ENCODE measurements around the gene MYMX.

The MYMX gene

DNA sequence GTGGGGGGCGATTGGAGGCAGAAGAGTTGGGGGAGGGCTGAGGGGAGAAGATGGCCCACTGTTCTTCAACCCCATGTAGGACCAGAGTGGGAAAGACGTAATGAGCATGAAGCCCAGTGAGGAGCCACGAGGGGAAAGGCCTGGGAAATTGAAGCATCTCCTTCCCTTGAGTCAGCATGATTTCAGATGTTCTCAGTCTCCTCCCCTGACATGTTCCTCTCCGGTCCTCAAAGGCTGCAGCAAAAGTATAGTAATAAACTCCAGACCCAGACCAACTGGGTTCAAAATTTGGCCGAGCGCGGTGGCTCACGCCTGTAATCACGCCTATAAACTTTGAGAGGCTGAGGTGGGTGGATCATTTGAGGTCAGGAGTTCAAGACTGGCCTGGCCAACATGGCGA lies 50.5 kb downstream of the MYMX start:
- ChIA-PET POLR2A (interaction anchor here (1.2 kb wide), 1 partner anchor 21 kb away, joined by 7 read pairs; the partner anchor contains the start of gene HSP90AB1), CTCF (interaction anchor here (0.7 to 7.3 kb wide), 30 partner anchors 9 to 194 kb away, joined by 3 to 182 read pairs (median 6); partner anchors contain the start of genes AARS2, HSP90AB1 and MYMX)
- no peak for DNase-seq (ENCODE audit: extremely low spot score)
- TF ChIP-seq, protein P1, sequence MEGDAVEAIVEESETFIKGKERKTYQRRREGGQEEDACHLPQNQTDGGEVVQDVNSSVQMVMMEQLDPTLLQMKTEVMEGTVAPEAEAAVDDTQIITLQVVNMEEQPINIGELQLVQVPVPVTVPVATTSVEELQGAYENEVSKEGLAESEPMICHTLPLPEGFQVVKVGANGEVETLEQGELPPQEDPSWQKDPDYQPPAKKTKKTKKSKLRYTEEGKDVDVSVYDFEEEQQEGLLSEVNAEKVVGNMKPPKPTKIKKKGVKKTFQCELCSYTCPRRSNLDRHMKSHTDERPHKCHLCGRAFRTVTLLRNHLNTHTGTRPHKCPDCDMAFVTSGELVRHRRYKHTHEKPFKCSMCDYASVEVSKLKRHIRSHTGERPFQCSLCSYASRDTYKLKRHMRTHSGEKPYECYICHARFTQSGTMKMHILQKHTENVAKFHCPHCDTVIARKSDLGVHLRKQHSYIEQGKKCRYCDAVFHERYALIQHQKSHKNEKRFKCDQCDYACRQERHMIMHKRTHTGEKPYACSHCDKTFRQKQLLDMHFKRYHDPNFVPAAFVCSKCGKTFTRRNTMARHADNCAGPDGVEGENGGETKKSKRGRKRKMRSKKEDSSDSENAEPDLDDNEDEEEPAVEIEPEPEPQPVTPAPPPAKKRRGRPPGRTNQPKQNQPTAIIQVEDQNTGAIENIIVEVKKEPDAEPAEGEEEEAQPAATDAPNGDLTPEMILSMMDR (IDR thresholded peaks at IDR 0.05; ENCODE audit: control extremely low read depth, extremely low read depth, low read depth, missing control alignments), result no peak
